Measurements from ENCODE around the gene KIF9.
"Not testable (repeated sequence)": the region's sequence is repeated elsewhere in the genome, so short reads cannot be mapped to it uniquely, and the experiment has no call there.

Gene KIF9

DNA sequence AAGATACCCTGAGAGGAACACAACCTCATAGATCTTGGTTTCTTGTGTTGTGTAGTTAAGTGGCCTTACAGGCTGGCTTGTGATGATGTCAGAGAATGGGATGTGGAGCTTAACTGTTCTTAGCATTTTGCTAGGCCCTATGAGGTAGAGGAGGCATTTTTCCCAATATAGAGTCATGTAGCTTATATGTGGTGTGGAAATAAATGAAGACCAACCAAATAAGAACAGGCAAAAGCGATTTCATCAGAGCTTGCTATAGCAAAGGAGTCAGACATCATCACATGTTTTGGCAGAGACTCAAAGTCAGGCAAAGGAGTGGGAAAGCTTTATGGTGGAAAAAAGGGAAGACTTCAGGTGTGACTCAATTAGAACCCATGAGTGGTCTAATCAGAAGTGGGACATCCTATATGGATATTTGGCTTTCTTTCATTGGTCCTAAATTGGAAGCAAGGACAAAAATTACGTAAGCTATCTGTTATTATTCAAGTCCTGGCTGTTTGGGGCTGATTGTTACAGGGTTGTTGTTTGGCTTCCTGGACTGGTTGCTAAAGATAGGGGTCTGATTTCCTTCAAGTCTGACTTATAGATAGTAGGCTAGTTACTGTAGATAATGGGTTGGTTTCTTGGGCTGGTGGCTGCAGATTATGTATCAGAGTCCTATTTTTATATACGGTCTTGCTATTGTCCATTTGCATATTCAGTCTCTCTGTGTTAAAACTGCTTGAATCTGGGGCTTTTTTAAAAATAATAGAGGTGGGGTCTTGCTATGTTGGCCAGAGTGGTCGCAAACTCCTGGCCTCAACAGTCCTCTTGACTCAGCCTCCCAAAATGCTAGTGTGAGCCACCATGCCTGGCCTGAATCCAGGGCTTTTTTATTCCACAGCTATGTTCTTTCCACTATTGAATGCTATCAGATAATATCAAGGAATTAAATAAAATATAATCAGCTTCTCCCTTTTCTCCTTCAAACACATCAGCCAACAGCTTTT lies 88.4 kb downstream of the KIF9 start:
- no peak for DNase-seq

- DNase-seq = no peak
These were observed 96.3 kb downstream of the KIF9 start for GRCh38 chr3:47186285-47186684.

DNA sequence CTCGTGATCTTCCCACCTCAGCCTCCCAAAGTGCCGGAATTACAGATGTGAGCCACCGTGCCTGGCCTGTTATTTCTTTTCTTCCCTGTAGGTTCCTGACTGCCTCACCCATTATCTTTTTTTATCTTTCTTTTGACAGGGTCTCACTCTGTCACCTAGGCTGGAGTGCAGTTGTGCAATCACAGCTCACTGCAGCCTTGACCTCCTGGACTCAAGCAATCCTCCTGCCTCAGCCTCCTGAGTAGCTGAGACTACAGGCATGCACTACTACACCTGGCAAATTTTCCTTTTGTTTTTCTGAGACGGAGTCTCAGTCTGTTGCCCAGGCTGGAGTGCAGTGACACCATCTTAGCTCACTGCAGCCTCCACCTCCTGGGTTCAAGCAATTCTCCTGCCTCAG lies 100.9 kb downstream of the KIF9 start:
- DNase-seq = not testable (repeated sequence)

DNA sequence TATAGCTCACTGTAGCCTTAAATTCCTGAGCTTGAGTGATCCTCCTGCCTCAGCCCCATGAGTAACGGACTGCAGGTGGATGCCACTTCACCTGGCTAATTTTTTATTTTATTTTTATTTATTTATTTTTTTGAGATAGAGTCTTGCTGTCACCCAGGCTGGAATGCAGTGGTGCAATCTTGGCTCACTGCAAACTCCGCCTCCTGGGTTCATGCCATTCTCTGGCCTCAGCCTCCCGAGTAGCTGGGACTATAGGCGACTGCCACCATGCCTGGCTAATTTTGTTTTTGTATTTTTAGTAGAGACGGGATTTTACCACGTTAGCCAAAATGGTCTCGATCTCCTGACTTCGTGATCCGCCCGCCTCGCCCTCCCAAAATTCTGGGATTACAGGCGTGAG lies 102.6 kb downstream of the KIF9 start:
- not testable (repeated sequence) for DNase-seq
